ENCODE data around the gene NGEF.

NGEF gene

GRCh38 chr2:232994446-232994845 is 18.6 kb downstream of the NGEF start:
- DNase-seq = no peak

GRCh38 chr2:232993231-232993821 is 19.7 kb downstream of the NGEF start:
- DNase-seq = no peak

DNA sequence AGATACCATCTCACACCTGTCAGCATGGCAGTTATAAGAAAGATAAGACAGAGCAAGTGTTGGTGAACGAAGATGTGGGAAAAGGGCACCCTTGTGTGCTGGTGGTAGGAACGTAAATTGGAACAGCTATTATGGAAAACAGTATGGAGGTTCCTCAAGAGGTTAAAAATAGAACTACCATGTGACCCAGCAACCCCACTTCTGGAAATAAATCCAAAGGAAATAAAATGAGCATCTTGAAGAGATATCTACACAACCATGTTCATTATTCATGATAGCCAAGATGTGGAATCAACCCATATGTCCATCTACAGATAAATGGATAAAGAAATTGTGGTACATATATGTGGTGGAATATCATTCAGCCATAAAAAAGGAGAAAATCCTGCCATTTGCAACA is 26.9 kb downstream of the NGEF start:
- DNase-seq = no peak

DNA sequence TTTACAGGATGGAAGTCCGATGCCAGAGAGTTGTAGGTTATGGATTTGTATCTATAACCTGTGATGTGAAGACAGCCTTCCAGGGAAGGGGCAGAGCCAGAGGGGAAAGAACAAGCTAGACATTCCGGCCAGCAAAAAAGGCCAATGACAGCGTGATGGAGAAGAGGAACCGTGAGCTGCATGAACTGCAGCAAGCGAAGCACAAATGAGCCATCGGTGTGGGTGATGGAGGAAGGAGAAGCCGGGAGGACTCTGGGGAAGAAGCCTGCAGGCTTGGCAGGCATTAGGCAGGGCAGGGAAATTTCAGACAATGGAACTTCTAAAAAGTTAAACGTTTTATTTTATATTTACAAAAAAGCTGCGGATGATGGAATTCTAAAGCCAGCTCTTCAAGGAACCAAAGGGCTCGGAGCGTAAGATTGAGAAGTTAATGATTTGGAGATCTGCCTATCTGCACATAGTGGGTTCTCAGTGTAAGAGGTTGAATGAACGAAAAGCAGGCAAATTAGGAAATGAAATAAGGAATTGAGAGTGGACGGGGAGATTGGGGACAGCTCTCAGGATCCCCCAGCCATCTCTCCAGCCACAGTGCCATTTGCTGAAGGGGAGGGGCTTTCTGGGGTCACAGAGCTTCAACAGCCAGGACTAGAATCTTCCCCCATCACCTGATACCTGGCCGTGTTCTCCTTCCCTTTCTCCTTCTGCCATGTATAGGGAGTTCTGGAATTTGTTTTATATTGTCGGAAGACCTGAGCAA is 28.4 kb downstream of the NGEF start:
- DNase-seq = no peak

DNA sequence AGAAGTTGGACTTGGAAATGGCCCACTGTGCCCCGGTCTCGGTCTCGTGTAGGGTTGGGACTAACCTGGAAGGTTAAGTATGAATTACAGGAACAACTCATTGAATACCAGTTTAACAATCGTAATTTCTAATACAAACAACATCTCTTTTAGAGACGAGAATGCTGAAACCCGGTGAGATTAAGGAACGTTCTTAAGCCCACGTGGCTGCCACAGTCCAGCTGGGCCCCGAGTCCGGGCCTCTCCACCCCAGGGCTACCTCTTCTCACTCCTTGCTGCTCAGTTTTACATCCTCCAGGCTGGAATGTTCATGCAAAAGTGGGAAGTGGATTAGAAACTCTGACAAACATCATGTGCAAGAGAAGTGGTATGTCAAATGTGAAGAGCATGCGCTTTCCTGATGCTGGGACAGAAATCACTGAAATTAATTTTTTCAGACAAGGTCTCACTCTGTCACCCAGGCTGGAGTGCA is 29.4 kb downstream of the NGEF start:
- DNase-seq = no peak

- DNase-seq = no peak
Observed at GRCh38 chr2:232982926-232983668, 30.0 kb downstream of the NGEF start.

DNA sequence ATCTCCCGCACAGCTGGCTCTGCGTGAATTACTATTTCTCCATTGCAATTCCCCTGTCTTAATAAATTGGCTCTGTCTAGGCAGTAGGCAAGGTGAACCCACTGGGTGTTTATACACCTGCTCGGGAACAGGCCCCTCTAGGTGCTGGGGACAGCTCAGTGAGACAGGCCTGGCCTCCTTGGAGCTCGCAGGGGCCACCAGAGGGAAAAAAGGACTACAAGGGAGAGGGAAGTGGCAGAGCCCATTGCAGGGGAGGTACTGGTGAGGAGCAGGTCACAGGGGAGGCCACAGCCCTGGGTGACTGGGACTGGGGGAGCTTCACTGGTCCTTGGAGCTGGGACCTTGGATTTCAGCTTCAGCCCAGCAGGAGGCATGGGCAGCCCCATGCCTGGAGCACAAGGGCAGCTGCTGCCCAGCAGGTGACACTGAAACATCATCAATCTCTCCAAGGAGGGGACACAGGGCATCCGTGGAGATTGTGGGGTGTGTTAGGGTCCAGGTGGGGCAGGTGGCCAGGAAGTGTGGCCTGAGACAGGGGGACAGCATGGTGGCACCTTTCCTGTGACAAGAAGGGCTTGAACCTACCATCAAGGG is 31.2 kb downstream of the NGEF start:
- no peak for DNase-seq

DNA sequence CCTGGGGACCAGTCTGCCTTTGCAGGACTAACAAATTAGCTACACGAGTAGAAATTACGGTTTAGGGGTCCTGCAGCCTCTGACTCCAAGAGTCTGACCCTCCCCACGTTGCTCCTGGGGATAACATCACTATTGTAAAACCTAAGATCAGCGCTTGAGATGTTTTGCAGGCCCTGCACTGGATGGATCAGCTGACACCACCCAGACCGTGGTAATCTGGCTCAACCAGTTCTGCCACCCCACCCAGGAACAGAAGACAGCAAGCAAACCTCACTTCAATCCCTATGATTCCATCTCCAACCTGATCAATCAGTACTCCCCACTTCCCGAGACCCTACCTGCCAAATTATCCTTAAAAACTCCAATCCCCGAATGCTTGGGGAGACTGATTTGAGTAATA is 31.7 kb downstream of the NGEF start:
- DNase-seq = no peak

GRCh38 chr2:232980683-232981082 is 32.4 kb downstream of the NGEF start:
- no peak for DNase-seq

- DNase-seq = no peak
Observed at GRCh38 chr2:232979871-232980461, 33.1 kb downstream of the NGEF start.

- DNase-seq = no peak
Observed at GRCh38 chr2:232977438-232977971, 35.6 kb downstream of the NGEF start.

- no peak for DNase-seq
Observed at GRCh38 chr2:232976666-232977437, 36.2 kb downstream of the NGEF start.

- no peak for DNase-seq
Observed at GRCh38 chr2:232976176-232976575, 36.9 kb downstream of the NGEF start.

DNA sequence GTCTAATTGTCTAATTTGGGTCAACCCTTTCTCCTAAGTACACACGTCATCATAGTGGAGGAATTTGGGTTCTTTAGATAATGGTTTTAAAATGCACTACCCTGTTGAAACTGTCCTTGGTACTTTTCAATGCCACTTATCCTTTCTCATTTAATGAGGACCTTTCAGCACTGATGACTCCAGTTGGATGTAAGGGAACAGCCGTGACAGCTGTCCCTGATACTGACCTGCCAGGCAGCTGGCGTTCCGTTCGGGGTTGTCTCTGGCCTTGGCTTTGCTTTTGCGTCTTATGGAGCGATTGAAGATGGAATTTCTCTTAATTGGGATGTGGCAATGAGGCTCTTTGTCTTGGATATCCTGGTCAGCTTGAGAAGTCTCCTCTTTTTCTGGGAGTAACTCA is 38.7 kb downstream of the NGEF start:
- no peak for DNase-seq

DNA sequence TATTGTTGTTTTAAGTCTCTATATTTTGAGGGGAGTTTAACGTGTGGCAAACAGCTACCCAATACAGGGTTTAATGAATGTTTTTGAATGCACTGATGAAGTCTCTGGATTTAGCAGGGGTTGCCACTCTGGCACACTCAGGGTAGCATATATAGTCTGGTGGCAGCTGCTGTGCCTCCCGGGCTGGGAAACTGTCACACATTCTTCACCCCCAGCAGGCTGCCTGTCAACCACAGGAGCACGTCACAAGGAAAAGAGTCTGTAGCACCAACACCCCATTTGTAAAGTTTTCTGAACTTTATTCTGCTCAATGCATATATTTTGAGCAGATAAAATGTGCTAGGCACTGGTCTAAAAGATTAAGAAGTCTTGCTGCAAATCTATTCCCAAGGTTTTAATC is 39.3 kb downstream of the NGEF start:
- DNase-seq = no peak

DNA sequence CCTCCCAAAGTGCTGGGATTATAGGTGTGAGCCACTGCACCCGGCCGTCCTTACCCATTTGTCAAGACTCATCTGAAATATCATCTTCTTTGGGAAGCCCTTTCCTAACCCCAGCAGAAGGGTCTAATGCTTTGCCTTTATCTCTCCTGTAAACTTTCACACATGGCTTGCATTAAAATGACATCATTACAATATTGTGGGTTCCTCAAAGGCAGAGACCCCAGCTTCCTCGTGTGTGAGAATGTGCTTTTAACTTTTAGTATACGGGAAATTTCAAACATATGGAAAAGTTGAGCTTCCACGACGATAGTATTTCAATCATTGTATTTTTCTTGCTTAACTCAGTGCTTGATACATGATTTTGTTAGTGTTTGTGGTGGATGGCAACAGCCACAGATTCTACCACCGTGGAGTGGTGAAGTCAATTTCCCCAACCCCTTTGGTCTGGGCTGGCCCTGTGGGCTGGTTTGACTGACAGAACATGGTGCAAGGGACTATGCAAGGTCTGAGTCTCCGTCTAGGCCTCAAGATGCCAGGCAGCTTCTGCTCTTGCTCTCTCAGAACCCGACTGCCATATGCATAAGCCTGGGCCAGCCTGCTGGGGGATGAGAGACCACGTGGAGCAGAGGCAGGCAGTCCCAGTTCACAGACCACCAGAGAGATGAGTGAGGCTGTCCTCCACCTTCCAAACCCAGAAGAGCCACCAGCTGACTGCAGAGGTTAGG is 39.9 kb downstream of the NGEF start:
- no peak for DNase-seq

DNA sequence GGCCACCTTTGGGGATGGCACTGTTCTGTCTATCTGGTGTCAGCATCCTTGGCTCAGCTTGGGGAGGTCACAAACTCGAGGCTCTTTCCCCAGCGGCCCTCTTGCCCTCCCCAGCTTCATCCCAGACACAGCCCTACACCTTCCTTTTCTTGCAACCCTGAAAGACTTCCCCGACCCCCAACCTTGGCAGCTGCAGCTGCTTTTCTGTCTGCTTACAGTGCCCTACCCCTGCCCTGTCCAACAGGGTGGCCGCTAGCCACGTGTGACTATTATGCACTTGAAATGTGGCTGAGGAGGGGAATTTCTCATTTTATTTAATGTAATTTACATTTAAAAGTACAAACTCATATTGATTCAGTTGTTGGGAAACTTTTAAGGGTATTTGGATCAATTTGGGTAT is 41.3 kb downstream of the NGEF start:
- DNase-seq = no peak

GRCh38 chr2:232970051-232970450 is 43.0 kb downstream of the NGEF start:
- no peak for DNase-seq

GRCh38 chr2:232967474-232967873 is 45.6 kb downstream of the NGEF start:
- DNase-seq = no peak

DNA sequence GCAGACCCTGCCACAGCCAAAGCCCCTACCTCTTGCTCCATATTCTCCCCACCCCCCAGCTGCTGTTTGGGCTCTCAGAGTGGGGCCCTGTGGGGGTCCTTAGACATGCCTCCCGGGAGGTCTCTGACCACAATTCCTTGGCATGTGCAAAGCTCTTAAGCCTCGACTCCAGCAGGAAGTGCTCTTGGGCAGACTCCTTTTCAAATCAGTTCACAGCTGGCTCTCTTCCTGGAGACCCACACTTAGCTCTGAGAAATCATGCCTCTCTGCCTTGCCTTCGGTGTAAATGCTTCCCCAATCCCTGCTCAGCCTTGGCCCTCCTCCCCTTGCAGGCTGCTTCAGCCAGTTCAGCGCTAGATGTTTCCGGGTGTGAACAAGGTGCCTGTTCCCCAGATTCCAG is 46.9 kb downstream of the NGEF start:
- no peak for DNase-seq

- DNase-seq = no peak
Observed at GRCh38 chr2:232963913-232964312, 49.1 kb downstream of the NGEF start.

Measured in CD4-positive, alpha-beta T cell treated with Interleukin-15 for 1 hour (primary cell).